GM12801 (cell line): ENCODE results near the gene ARFIP1.

Experiments
- CTCF ChIP-seq: IDR thresholded peaks from one replicate; pipeline ENCODE4 v1.5.1; 2011; ENCODE audit warnings: control low read depth; ENCODE audit not compliant: insufficient read length; ENCODE audit errors: extremely low read depth

ARFIP1 gene

DNA sequence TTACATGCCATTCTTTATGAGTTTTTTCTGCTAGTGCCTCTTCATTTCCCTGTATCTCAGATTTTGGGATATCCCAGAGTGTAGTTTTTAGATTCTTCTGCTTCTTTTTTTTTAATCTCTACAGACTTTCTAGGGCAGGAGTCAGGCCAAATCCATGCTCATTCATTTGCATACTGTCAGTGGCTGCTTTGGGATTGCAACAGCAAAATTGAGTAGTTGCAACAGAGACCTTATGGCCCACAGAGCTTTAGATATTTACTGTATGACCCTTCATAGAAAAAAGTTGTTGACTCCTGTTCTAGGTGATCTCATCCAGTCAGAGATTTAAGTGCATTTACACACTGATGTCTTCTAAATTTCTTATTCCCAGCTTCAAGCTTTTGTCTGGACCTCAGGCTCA lies 35.3 kb downstream of the ARFIP1 start:
- TF ChIP-seq CTCF: no peak

DNA sequence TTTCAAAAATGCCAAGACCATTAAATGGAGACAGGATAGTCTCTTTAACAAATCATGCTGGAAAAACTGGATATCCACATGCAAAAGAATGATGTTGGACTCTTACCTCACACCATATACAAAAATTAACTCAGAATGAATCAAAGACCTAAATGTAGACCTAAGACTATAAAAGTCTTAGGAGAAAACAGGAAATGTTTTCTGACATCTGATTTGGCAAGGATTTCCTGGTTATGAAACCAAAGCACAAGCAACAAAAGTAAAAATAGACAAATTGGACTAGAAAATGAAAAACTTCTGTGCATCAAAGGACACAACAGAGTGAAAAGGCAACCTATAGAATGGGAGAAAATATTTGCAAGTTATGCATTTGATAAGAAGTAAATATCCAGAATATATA lies 37.6 kb downstream of the ARFIP1 start:
- TF ChIP-seq CTCF: no peak

DNA sequence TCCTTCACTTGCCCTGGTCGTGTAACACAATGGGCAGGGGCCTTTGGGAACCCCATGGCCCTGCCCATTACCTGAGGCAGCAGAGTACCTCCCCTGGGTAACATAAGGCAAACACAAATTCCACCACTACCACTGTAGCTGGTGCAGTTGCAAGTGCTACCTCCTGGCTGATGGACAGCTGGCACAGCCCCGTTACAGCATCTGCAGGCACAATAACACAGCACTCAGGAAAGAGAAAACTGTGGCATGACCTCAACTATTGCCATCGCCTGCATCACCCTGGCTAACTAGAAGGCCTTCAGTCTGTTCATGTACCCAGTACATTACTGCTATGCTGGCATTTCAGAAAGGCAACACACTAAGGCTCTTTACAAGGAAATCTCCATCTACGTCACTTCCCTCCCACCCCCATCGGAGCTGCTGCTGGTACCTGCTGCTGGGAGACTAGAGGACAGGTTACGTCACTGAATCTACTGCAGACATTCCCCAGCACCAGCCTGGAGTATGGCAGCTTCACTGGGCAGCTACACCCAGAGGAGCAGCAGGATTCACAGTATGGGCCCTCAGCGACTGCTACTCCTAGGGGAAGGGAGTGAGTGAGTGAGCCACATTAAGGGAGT lies 39.4 kb downstream of the ARFIP1 start:
- TF ChIP-seq CTCF: no peak

DNA sequence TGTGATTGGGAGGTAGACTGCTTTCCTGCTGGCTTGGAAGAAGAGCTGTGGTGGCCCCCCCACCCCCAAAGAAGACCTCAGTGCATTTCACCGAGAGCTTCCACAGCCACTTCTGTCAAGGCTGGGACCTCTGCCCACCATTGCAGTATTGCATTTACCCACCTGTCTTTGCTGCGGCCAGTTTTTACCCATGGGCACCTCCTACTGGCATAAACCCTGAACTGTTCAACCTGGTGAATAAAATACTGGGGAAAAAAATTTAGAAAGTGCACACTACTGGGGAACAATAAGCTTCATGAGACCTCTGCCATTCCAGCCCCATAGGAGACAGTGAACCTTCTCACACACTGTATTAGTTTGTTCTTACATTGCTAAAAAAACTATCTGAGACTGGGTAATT lies 40.3 kb downstream of the ARFIP1 start:
- no peak for TF ChIP-seq CTCF

DNA sequence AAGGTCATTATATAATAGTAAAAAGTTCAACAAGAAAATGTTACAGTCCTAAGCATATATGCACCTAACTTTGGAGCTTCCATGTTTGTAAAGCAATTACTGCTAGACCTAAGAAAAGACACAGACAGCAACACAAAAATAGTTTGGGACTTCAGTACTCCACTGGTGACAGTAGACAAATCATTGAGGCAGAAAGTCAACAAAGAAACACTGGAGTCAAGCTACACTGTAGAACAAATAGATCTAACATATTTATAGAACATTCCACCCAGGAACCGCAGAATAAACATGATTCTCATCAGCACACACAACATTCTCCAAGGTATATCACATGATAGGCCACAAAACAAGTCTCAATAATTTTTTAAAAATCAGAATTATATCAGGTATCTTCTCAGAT lies 42.6 kb downstream of the ARFIP1 start:
- TF ChIP-seq CTCF: no peak

GRCh38 chr4:152824561-152824960 lies 44.8 kb downstream of the ARFIP1 start:
- TF ChIP-seq CTCF: no peak

DNA sequence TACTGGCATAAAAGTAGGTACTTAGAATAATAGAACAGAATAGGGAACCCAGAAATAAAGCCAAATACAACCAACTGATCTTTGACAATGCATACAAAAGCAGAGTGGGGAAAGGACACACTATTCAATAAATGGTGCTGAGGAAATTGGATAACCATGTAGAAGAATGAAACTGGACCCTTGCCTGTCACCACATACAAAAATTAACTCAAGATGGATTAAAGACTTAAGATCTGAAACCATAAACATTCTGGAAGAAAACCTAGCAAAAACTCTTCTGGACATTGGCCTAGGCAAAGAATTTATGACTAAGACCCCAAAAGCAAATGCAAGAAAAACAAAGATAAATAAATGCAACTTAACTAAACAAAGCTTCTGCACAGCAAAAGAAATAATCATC lies 45.6 kb downstream of the ARFIP1 start:
- no peak for TF ChIP-seq CTCF
